HG02943 (cell line): ENCODE measurements around the gene HSD17B10.
"Not testable (repeated sequence)": the region's sequence is repeated elsewhere in the genome, so short reads cannot be mapped to it uniquely, and the experiment has no call there.

ENCODE experiments used
- ATAC-seq: cut with Tn5 transposase; IDR thresholded peaks from one replicate; pipeline ENCODE4 v1.9.1; 2021; ENCODE audit warnings: mild to moderate bottlenecking, low read depth, moderate library complexity; ENCODE audit not compliant: unreplicated experiment

The HSD17B10 gene

DNA sequence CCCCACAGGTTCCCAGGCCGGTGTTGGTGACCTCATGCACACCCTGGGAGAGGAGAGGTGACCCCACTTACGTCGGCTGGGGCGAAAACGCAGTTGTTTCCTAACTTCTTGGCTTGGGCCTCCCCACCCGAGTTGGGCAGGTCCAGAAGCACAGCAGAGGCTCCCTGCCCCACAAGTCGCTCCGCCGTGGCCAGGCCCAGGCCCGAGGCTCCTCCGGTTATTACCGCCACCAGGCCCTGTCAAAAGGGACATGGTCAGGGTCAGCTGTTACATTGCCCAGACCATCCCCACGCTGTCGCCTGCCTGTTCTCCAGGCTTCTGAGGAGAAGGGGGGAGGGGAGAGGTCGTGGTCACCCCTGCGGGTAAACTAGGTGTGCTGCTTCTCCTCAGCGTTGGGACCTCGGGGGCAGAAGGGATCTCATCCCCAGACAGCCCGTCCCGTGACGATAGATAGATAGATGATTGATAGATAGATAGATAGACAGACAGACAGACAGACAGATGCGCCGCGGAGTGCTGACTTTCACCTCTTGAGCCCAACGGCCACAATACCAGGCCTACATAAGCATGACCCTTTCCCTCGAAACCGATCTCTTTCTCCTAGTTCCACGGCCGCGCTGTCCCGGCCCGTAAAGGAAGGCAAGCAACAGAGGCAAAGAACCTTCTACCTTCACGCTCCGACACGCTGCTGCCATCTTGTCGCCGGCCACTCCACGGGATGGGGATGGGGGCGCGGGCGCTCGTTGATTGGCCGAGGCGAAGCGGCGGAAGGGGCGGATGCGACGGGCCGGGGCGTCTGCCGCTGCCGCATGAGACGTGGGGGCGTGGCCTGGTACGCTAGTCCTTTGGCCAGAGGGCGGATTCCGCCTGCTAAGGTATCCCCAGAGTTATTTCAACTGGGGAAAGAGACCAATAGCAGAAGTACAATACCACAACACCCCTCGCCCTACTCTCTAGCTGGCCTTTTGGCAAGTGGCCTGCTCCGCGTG, at the start of gene HSD17B10:
Gene HSD17B10, minus strand, starts transcription at position 720 of the 989 bp plus-strand sequence. Its CDS starts 25 bp downstream, at position 695.
- peak; percentile 85 for ATAC-seq

DNA sequence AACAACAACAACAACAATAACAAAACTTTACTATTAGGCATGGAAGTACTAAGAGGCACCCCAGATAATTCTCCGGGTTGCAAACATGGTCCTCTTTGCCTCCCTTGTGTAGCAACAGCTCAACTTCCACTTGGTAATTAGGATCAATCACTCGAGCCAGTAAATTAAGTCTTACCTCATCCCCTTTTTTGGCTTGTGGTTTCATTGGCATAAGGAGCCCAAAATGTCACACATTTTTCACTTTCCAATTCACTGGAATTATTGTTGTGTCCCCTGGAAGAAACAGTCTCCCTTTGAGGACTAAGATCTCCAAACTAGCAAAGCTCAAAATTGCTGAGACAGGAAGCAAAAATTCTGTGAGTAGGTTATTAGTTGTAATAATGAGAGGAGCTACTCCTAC, 49.2 kb upstream of the HSD17B10 start:
- no peak for ATAC-seq

DNA sequence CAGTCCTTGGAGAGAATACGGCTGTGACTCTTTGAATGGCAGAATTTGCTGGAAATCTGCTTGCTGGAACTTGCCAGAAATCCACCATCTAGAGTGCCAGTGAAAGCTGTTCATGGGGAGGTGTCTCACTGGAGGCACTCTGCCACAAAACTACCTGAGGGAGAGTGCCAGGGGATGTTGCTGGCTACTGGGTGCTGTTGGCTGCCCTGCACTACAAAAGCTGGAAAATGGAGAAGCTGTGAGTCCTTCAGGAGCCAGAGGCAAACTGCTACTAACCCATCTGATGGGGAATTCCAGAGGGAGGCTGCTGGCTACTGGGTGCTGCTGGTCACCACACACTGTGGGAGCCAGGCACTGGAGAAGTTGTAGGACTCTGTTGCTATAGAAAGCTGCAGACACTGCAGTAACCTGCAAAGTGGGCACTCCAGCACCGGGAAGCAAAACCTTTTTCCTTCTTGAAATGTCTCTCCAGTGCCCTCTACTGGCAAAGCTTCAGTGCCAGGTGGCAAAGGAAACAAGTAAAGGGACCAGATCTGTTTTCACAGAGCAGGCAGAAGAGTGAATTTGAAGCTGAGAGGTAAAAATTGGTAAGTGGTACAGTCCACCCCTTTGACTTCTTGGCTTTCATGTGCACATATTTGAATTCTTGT, 47.8 kb upstream of the HSD17B10 start:
- ATAC-seq: no peak

DNA sequence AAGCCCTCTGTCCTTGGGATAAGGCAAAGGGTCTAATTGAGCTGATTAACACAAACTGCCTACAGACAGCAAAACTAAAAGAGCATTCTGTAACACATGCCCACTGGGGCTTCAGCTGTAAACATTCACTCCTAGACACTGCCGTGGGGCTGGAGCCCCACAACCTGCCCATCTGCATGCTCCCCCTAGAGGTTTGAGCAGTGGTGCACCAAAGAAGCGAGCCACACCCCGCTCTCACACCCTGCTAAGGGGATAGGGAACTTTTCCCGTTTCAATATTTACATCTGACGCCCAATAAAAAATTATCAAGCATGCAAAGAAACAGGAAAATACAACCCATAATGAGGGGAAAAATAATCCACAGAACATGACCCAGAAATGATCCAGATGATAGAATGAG, 46.9 kb upstream of the HSD17B10 start:
- ATAC-seq: no peak

DNA sequence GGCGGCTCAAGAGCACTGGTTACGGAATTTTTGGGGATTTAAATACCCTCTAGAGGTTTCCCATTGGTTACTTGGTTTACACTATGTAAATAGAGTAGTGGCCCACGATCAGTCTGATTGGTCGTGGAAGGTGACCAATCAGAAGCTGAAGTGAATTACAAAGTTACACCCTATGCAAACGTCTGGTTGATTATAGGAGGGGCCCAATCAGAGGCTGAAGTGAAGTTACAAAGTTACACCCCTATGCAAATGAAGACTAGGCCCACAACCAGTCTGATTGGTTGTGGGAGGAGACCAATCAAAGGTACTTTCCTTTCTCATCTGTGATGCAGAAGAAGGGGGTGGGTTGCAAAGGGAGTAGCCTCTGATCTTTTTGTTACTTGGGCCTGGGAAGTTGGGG, 45.1 kb upstream of the HSD17B10 start:
- ATAC-seq: no peak

DNA sequence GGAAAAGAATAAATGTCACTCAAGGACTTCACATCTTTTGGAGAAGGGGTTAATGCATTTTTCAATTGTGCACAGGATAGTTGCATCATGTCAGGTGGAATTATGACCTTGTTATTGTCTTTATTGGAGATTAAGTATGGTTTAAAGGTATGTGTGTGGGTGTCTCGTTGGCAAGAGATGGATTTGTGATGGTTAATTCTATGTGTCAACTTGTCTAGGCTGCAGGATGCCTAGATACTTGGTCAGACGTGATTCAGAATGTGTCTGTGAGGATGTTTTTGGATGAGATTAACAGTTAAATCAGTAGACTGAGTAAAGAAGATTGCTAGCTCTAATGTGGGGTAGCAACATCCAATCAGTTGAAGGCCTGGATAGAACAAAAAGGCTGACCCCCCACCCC, 42.2 kb upstream of the HSD17B10 start:
- ATAC-seq: no peak

DNA sequence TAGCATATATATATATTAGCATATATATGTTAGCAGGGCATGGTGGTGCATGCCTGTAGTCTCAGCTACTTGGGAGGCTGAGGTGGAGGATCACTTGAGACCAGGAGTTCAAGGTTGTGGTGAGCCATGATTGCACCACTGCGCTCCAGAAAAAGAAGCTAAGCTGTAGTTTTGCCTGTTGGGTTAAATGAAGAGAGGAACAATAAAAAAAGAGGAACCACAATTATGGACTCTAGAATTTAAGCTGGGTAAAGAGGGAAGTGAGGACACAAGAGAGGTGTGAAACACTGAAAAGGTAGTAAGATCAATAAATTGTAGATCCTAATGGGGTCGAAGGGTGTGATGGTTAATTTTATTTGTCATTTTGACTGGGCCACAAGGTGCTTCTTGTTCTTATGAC, 40.5 kb upstream of the HSD17B10 start:
- ATAC-seq: no peak

DNA sequence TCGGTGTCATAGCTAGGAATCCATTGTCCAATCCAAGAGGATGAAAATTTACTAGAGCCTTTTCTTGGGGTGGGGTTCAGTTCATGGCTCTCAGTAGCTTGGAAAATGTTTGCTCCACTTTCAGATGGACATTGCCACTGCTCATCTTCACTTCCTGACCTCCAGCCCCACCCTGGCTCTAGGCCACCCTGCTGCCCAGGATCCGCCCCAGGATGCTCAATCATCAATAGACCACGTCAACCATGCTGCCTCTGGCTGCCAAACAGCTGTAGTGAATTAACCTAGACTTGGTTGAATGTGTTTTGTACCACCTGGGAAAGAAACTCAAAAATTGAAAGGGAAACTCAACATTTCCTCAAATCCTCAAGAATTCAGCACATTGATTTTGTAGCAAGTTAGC, 37.2 kb upstream of the HSD17B10 start:
- no peak for ATAC-seq

DNA sequence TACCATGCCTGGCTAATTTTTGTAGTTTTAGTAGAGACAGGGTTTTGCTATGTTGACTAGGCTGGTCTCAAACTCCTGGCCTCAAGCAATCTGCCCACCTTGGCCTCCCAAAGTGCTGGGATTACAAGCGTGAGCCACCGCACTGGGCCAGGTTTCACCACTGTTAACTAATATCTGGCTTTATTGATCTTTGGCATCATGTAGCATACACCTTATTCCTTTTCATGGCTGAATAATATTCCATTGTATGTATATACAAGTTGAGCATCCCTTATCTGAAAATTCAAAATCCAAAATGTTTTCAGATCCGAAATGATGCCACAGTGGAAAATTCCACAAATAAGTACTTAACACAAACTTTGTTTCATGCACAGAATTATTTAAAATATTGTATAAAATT, 34.5 kb upstream of the HSD17B10 start:
- not testable (repeated sequence) for ATAC-seq

DNA sequence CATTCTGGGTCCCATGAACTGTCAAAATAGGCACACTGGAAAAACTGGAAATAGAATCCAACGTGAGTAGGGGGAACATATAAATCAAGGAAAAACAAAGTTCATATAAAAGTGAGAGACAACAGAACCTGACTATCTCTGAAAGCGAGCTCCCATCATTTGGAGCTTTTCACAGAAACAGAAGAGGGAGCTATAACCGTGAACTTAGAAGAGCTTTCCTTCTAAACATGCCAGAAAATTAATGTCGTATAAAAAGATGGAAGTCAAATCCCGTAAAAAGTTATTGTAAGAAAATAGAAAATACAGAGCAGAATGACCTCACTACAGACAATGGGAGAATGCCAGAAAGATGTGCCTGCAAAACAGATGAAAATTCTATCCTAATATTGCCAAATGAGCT, 23.9 kb upstream of the HSD17B10 start:
- ATAC-seq: no peak

DNA sequence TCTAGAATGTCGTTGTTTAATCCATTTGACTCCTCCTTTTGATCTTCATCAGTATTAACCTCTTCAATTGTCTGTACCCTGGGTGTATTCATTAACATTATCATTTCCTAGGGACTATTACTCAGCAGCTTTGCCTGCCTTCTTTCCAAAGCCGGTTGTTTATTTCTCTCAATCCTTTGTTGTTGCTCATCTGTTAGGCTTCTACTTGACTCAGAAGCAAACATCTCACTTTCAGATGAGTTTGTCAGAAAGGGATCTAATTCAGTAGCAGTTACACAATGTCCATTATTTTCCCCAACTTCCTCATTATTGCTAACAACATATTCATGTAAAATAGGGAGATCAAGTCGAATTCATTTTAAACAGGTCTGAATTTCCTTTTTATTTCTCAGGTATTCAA, 22.1 kb upstream of the HSD17B10 start:
- ATAC-seq: no peak

DNA sequence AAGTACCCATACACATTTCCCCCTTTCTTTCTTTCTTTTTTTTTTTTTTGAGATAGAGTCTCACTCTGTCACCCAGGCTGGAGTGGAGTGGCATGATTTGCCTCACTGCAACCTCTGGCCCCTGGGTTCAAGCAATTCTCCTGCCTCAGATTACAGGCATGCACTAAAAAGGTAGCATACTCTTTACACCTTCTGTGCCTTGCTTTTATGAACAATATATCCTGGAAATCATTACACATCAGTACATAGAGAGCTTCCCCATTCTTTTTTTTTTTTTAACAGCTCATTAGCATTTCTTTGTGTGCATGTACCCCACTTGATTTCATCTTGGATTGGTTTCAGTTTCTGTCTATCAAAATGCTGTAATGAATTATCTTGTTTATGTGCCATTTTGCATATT, 18.6 kb upstream of the HSD17B10 start:
- no peak for ATAC-seq

DNA sequence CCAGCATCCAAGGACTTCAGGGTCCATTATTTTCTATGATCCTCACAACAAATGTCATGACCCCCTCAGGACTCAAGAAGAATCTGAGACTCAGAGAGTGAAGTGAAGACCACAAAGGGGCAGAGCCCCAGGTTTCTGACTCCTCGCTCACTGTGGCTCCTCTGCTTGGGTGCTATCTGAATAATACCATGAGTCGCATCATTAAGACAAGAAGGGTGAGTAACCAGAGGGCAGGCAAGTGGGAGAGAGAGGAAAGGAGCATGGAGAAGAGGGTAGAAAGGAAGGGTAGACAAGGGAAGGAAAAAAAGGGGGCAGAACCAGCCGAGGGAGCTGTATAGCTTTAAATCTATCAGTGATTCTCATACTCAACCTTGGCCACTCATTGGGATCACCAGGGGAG, 15.5 kb upstream of the HSD17B10 start:
- ATAC-seq: no peak

DNA sequence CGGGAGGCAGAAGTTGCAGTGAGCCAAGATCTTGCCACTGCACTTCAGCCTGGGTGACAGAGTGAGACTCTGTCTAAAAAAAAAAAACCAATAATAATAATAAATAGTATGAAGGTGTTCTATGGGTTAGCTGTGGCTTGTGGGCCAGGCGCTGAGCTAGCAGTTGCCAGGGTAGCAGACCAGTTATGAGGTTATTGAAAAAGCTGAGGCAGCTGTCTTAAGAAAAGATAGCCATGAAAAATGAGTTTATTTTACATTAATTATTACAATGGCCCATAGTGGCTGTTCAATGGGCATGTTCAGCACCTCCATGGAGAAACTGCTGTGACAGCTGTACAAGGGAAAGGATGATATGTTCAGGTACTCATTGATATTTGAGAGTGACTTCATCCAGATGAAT, 13.3 kb upstream of the HSD17B10 start:
- no peak for ATAC-seq

DNA sequence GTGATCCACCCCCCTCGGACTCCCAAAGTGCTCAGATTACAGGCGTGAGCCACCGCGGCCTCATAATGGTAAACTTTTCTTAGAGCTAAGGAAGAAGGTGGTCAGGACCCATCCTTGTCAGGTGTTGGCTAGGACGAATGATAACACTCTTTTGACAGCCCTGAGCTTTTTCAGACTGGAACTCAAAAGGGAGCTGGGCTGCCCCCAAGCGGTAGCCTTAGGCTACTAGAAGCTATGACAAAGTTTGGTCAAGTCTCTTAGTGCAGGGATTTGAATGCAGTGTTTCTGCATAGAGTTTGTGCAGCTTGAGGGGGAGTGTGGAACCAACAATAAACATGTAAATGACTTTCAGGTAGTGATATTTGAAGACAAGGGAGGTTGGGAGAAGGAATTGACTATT, 11.8 kb upstream of the HSD17B10 start:
- ATAC-seq: no peak

DNA sequence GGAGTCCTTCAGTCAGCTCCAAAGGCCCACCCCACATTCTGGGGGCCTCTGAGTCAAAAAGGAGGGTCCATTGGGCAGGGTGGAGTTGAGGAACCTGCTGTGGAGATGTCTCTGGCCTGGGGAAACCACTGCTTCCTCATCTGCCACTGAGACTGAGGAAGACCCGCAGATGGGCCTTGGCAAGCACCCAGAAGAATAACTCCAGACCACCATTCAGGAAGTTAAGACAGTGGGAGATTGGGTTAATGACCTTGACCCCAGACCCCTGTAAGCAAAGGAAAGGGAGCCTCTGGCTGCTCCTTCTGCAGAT, 8.1 kb upstream of the HSD17B10 start:
- no peak for ATAC-seq

DNA sequence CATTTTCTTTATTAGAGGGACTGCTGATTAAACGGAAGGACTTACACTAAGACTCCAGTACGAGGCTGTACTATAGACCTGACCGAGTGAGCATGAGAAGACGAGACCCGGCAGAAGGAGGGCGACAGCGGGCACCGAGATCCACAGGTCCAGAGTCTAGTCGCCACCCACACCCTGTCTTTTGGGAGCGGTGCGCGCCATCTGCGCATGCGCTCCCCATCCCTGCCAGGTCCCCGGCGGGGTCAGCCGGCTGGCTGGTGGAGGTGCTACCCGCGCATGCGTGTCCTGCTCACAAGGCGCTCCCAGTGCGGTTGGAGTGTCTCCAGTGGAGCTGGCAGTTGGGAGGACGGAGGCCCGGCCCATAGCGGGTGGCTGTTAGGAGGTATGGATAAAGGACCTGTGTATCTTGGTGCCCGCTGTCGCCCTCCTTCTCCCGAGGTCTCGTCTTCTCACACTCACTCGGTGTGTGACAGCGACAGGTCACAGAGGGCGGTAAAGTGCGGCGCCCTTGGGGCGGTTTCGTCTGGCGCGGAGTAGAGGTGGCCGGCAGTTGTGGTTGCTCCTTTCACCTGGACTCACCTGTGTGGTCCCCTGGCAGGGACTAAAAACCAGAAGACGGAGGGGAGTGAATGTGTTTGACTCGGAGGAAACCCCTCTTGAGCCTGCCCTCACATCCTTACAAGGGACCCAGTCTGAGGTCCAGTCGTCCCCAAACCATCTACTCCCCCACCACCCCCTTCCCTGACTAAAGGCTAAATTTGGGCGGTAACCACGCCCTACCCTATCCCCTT, 7.6 kb upstream of the HSD17B10 start:
- ATAC-seq: peak; percentile 70

DNA sequence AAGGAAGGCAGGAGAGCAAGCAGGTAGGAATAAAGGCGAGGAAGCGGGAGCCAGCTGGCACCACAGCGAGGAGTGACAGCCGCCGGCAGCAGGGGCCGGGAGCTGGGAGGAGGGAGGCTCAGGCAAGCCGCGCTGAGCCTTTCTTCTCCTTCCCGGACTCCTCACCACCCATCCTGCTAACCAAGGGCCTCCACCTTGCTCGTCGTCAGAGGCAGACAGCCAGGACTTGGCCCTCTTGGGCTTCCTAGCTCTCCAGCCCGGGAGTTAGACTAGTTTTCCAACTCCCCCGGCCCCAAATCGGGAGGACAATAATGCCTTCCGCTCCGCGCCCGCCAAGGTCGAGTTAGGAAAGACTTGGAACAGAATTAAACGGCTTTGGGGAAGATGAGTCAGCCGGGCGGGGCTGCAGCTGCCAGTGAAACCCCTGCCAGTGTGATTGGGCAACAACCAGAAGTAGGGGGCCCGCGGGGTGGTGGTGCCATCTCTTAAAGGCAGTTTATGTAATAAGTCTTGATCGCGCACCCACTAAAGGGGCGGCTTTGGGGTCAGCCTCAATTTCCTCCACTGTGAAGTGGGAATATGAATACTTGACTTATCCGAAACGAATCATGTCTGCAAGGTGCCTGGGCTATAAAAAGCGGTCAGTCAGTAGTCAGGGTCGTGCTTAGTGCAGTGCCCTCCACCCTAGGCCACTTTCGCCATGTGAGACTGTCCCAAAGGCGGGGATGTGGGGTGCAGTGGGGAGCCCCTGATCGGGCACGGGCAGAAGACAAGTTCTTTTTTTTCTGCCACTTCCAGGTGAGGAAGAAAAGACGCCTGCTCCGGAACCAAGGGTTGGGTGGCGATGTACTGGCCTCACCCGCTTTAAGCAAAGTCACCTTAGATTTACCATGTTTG, 6.7 kb upstream of the HSD17B10 start:
- no peak for ATAC-seq

DNA sequence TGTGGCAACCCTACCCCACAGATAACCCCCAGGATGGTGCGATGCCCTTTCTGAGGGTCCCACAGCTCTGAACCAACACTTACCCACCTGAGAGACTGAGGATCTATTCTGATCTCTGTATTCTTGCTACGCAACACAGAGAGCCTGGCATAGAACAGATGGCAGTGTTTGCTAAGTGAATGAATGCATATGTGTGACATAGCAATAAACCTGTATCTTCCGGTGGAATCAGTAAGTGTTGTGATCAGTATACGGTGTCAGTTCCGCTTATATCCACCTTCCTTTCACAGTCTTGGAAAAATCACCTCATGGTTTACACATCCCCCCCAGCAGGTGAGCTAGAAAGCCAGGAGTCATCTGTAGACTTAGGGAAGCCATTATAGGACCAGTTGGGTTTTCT, 5.9 kb upstream of the HSD17B10 start:
- ATAC-seq: no peak

DNA sequence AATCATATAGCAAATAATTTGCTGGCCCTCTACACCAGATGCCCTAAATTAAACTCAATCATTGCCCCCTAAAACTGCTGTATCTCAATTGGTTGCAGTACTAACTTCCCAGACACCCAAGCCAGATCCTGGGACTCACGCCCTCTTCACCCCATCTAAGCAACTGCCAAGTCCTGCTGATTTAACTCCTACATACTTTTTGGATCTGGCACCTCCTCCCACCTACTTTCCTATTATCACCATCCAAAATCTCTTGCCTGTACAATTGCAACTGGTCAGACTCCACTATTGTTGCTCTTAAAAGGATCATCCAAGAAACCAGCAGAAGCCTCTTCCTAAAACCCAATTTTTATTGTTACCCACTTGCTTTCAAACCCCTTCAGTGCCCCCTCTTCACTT, 4.7 kb upstream of the HSD17B10 start:
- ATAC-seq: no peak
